KMS-11 (cell line): ENCODE data around the gene MYH11.

ENCODE experiments used
- H2AFZ ChIP-seq: fragments of 200-600 bp; sonication (generic); 2 replicates; pipeline ENCODE4 v1.6.1; 2016; ENCODE audit warnings: antibody characterized with exemption, mixed run types, low read depth
- H3K27ac ChIP-seq: fragments of 200-600 bp; sonication (generic); 2 replicates; pipeline ENCODE4 v1.6.1; 2016; ENCODE audit warnings: mild to moderate bottlenecking, mixed run types
- H3K27me3 ChIP-seq: fragments of 200-600 bp; sonication (generic); 2 replicates; pipeline ENCODE4 v1.6.1; 2017; ENCODE audit warnings: mild to moderate bottlenecking, low read depth, mixed run types, moderate library complexity; ENCODE audit not compliant: insufficient read depth
- H3K36me3 ChIP-seq: fragments of 200-600 bp; sonication (generic); 2 replicates; pipeline ENCODE4 v1.6.1; 2017; ENCODE audit warnings: mild to moderate bottlenecking, mixed run types; ENCODE audit not compliant: insufficient read depth
- H3K4me1 ChIP-seq: fragments of 200-600 bp; sonication (generic); 2 replicates; pipeline ENCODE4 v1.6.1; 2016; ENCODE audit warnings: mild to moderate bottlenecking, low read depth, mixed run types; ENCODE audit not compliant: poor library complexity, severe bottlenecking
- H3K4me2 ChIP-seq: fragments of 200-600 bp; sonication (generic); 2 replicates; pipeline ENCODE4 v1.7.0; 2016; ENCODE audit warnings: mild to moderate bottlenecking, mixed run types
- H3K4me3 ChIP-seq: fragments of 200-600 bp; sonication (generic); IDR thresholded peaks from 2 replicates; pipeline ENCODE4 v1.6.1; 2017; ENCODE audit warnings: low read depth, low read length, mixed read lengths; ENCODE audit not compliant: insufficient read depth
- H3K79me2 ChIP-seq: fragments of 200-600 bp; sonication (generic); 2 replicates; pipeline ENCODE4 v1.6.1; 2016; ENCODE audit warnings: low read depth, mixed run types; ENCODE audit not compliant: insufficient read depth
- H3K9ac ChIP-seq: fragments of 200-600 bp; sonication (generic); 2 replicates; pipeline ENCODE4 v1.6.1; 2016; ENCODE audit warnings: mild to moderate bottlenecking, mixed run types
- H4K20me1 ChIP-seq: fragments of 200-600 bp; sonication (generic); 2 replicates; pipeline ENCODE4 v1.6.1; 2016; ENCODE audit warnings: mild to moderate bottlenecking, mixed run types; ENCODE audit not compliant: insufficient read depth
- TF ChIP-seq, protein P1 (sequence below): fragments of 200-600 bp; sonication (generic); conservative IDR thresholded peaks from 2 replicates; pipeline ENCODE4 v1.6.1; 2017; ENCODE audit warnings: low read depth, mild to moderate bottlenecking, antibody characterized with exemption, low read length, moderate library complexity, mixed read lengths

The MYH11 gene

DNA sequence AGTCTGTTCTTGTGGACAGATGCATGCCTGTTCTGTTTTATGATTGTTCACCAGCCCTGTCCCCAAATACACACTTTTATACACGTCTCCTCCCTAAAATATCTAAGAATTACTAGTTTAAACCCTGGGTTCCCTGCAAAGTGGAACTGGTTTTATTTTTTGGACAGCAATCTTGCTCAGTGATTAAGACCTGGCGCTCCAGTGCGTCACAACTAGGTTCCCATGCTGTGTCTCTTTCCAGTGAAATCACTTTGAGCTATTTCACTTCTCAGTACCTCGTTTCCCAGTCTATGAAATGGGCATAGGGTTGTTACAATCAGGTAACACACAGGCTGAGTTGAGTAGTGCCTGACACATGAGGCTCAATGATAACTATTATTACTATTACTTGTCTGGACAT is 30.5 kb upstream of the MYH11 start:
- TF ChIP-seq, protein P1, sequence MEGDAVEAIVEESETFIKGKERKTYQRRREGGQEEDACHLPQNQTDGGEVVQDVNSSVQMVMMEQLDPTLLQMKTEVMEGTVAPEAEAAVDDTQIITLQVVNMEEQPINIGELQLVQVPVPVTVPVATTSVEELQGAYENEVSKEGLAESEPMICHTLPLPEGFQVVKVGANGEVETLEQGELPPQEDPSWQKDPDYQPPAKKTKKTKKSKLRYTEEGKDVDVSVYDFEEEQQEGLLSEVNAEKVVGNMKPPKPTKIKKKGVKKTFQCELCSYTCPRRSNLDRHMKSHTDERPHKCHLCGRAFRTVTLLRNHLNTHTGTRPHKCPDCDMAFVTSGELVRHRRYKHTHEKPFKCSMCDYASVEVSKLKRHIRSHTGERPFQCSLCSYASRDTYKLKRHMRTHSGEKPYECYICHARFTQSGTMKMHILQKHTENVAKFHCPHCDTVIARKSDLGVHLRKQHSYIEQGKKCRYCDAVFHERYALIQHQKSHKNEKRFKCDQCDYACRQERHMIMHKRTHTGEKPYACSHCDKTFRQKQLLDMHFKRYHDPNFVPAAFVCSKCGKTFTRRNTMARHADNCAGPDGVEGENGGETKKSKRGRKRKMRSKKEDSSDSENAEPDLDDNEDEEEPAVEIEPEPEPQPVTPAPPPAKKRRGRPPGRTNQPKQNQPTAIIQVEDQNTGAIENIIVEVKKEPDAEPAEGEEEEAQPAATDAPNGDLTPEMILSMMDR, result no peak
- no peak overlapping the region for H3K27ac ChIP-seq
- H3K79me2 ChIP-seq, result peaks cover 55% of the 10 kb centered on the region
- peaks cover 31% of the 10 kb centered on the region for H3K4me1 ChIP-seq
- H2AFZ ChIP-seq, result no peak overlapping the region
- peaks cover 15% of the 10 kb centered on the region; the same call in 1 of the 2 replicates for H3K36me3 ChIP-seq
- peak overlapping the region; percentile 75 for H3K4me2 ChIP-seq
- no peaks in the 10 kb centered on the region for H4K20me1 ChIP-seq
- no peaks in the 10 kb centered on the region for H3K27me3 ChIP-seq
- H3K4me3 ChIP-seq, result no peak overlapping the region
- peak overlapping the region; percentile 86; the same call in 1 of the 2 replicates for H3K9ac ChIP-seq

DNA sequence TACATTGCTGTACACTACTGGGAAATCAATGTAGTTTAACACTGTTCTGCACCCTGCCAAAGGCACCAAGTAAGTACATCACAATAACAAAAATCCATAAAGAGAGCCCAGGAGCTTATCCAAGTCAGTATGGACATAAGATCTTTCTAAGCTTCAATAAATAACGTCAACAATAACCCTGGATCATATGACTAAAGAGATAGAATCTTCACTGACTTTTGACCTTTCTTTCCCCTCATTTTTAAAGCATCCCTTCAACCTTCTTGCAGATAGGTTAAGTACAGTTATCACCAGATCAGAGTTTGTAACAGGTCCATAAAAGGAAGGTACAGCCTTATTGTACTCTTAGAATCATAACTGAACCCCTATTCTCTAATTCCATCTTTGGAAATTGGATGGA is 29.2 kb upstream of the MYH11 start:
- Histone ChIP-seq H3K27ac (no peak overlapping the region), H3K9ac (no peak overlapping the region), H3K4me2 (no peak overlapping the region; the same call in 1 of the 2 replicates), H3K79me2 (peaks cover 60% of the 10 kb centered on the region), H3K27me3 (no peaks in the 10 kb centered on the region), H4K20me1 (no peaks in the 10 kb centered on the region), H3K4me1 (peaks cover 40% of the 10 kb centered on the region), H3K36me3 (peaks cover 15% of the 10 kb centered on the region; the same call in 1 of the 2 replicates), H3K4me3 (no peak overlapping the region), H2AFZ (no peak overlapping the region)
- TF ChIP-seq, protein P1, result no peak

DNA sequence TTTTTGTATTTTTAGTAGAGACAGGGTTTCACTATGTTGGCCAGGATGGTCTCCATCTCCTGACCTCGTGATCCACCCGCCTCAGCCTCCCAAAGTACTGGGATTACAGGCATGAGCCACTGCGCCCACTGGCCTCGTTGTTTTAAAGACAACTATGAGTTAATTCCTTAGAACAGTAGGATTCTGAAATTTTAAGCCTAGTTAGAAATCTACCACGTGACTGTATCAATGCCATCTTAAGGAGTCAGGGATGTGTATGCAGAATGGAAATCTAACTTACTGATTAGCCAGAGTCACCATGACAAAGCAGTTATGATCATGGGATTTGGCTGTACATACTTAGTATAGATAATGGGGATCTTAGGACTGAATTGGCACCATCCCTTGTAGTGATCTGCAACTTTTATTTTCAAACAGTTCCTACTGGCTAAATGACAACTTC is 28.8 kb upstream of the MYH11 start:
- Histone ChIP-seq H3K4me2 (no peak overlapping the region), H3K4me3 (no peak overlapping the region), H3K27me3 (no peaks in the 10 kb centered on the region), H3K9ac (no peak overlapping the region), H3K36me3 (peaks cover 15% of the 10 kb centered on the region; the same call in 1 of the 2 replicates), H3K4me1 (peaks cover 45% of the 10 kb centered on the region), H3K27ac (no peak overlapping the region), H4K20me1 (no peaks in the 10 kb centered on the region), H3K79me2 (peaks cover 60% of the 10 kb centered on the region), H2AFZ (no peak overlapping the region)
- TF ChIP-seq, protein P1, result no peak

DNA sequence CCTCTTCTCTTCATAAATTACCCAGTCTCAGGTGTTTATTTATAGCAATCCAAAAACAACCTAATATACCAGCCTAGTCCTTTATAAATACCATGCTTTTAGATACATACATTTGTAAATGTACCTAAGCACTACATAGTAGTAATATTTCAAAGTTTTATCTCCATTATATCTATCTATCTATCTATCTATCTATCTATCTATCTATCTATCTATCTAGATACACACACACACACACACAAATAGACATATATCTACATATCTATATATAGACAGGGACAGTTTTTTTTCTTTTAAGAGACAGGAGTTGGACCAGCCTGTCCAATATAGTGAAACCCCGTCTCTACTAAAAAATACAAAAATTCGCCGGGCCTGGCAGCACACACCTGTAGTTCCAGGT is 25.7 kb upstream of the MYH11 start:
- Histone ChIP-seq H2AFZ (no peak overlapping the region), H3K27me3 (no peaks in the 10 kb centered on the region), H3K9ac (no peak overlapping the region), H3K4me1 (peaks cover 55% of the 10 kb centered on the region), H4K20me1 (no peaks in the 10 kb centered on the region), H3K4me3 (no peak overlapping the region), H3K27ac (no peak overlapping the region), H3K79me2 (peaks cover 53% of the 10 kb centered on the region), H3K36me3 (peaks cover 15% of the 10 kb centered on the region; the same call in 1 of the 2 replicates), H3K4me2 (no peak overlapping the region)
- TF ChIP-seq, protein P1, result no peak
